PC-3 (cell line): Measurements from ENCODE around the gene GFY.

Experiments
- EZH2 ChIP-seq: fragments of 300-600 bp; sonication (generic); IDR thresholded peaks from one replicate; pipeline ENCODE4 v1.6.1; 2017; ENCODE audit warnings: antibody characterized with exemption, mild to moderate bottlenecking, low read length; ENCODE audit not compliant: unreplicated experiment
- EZH2phosphoT487 ChIP-seq: fragments of 300-600 bp; sonication (generic); IDR thresholded peaks from 2 replicates; pipeline ENCODE4 v1.6.1; 2018; ENCODE audit warnings: mild to moderate bottlenecking, antibody characterized with exemption, low read length, borderline replicate concordance
- TF ChIP-seq, protein P1 (sequence below): fragments of 300-600 bp; sonication (generic); conservative IDR thresholded peaks from 2 replicates; pipeline ENCODE4 v1.5.1; 2017; ENCODE audit warnings: antibody characterized with exemption, low read depth, mild to moderate bottlenecking, low read length

DNA sequence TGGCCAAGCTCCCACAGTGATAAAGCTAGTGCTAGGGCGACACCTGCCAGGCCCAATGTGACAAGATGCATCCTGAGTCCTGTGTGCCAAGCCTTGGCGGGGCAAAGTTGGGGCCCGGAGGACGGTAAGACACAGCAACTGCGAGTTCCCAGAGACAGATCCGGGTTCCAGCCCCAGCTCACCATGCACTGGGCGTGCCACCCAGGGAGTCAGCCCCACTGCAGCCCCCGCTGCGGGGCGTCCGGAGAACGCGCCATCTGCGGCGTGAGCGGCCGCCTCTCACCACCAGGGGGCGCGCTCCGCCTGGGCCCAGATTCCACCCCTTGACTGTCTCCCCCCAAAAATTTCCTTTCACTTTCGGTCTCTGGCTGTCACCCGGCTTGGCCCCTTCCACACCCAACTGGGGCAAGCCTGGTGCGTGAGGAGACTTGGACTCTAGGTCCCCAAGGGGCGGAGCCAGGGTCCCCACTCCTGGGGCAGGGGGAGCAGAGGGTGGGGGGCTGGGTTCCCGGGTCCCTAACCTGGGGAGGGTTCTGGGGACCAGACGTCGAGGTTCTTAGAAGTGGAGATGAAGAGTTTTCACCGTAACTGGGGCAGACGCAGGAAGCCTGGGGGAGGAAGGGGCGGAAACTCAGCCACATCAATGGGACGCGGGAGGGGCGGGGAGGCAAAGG is 48.8 kb downstream of the GFY start, which contains the start of gene FLT3LG:
- TF ChIP-seq EZH2 (no peak), EZH2phosphoT487 (no peak)
- TF ChIP-seq, protein P1, sequence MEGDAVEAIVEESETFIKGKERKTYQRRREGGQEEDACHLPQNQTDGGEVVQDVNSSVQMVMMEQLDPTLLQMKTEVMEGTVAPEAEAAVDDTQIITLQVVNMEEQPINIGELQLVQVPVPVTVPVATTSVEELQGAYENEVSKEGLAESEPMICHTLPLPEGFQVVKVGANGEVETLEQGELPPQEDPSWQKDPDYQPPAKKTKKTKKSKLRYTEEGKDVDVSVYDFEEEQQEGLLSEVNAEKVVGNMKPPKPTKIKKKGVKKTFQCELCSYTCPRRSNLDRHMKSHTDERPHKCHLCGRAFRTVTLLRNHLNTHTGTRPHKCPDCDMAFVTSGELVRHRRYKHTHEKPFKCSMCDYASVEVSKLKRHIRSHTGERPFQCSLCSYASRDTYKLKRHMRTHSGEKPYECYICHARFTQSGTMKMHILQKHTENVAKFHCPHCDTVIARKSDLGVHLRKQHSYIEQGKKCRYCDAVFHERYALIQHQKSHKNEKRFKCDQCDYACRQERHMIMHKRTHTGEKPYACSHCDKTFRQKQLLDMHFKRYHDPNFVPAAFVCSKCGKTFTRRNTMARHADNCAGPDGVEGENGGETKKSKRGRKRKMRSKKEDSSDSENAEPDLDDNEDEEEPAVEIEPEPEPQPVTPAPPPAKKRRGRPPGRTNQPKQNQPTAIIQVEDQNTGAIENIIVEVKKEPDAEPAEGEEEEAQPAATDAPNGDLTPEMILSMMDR, result peak; percentile 99
